Islet of Langerhans (tissue), 1 donor: Measurements from ENCODE around the gene FGF10.

ENCODE experiments used
- FAIRE-seq: peaks from one replicate; lab custom pipeline; 2011; peaks lifted over from hg19 to GRCh38; lab: Jason Lieb, UNC

Gene FGF10

GRCh38 chr5:44389090-44389822 is at the start of gene FGF10:
Gene FGF10, minus strand, starts transcription at chr5:44389420. Its CDS starts 738 bp downstream, at chr5:44388682.
- FAIRE-seq, result no peak

GRCh38 chr5:44426944-44427343 is 37.7 kb upstream of the FGF10 start:
- FAIRE-seq, result no peak

- FAIRE-seq, result no peak
Observed at GRCh38 chr5:44412286-44412685, 23.1 kb upstream of the FGF10 start.

GRCh38 chr5:44402084-44402483 is 12.9 kb upstream of the FGF10 start:
- FAIRE-seq, result no peak

DNA sequence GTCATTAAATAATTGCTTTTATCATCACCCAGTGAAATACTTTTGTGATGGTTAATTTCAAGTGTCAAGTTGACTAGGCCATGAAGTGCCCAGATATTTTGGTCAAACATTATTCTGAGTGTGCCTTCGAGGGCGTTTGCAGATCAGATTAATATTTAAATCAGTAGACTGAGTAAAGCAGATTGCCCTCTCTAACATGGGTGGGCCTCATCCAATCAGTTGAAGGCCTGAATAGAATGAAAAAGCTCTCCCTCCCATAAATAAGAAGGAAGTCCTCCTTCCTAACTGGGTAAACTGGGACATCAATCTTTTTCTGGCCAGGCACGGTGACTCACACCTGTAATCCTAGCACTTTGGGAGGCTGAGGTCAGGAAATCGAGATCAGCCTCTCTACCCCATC is 12.4 kb upstream of the FGF10 start:
- no peak for FAIRE-seq

DNA sequence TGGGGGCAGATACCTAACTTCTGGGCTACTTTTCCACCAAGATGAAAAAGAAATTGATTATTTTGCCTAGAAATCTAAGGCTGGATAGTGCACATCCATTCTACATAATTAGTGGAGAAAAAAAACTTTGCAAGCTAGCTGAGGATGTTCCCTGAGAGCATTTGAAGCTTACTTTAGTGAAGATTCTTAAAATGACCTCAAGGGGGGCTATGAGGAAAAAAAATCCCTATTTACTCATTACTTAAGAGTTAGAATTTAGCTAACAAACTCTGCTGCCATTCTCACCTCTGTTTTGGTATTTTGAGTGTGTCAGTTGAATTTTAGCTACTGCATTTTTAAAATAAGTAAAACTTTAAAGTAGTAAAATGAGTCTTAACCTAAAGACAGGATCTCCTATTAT is 9.2 kb upstream of the FGF10 start:
- FAIRE-seq, result no peak

DNA sequence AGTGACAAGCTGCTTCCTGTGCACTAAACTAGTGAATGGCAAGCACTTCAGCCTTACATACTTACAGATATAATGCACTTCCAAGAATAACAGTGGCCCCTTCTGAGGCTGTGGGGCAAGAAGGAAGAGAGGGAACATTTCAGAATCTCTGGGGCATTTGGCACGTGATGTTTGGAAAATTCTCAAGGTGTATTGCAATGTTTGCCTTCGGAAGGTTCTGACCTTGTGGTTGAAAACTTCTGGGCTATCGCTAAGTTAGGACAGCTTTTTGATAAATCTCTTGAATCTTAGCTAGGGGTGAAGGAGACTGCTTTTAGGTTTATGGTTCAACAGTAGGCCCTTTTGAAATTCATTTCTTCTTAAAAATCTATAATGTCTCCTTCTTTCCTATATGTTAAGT is 7.1 kb upstream of the FGF10 start:
- no peak for FAIRE-seq

GRCh38 chr5:44390351-44390750 is 1.1 kb upstream of the FGF10 start:
- FAIRE-seq, result no peak

GRCh38 chr5:44389823-44390143 is 563 bp upstream of the FGF10 start:
- no peak for FAIRE-seq

DNA sequence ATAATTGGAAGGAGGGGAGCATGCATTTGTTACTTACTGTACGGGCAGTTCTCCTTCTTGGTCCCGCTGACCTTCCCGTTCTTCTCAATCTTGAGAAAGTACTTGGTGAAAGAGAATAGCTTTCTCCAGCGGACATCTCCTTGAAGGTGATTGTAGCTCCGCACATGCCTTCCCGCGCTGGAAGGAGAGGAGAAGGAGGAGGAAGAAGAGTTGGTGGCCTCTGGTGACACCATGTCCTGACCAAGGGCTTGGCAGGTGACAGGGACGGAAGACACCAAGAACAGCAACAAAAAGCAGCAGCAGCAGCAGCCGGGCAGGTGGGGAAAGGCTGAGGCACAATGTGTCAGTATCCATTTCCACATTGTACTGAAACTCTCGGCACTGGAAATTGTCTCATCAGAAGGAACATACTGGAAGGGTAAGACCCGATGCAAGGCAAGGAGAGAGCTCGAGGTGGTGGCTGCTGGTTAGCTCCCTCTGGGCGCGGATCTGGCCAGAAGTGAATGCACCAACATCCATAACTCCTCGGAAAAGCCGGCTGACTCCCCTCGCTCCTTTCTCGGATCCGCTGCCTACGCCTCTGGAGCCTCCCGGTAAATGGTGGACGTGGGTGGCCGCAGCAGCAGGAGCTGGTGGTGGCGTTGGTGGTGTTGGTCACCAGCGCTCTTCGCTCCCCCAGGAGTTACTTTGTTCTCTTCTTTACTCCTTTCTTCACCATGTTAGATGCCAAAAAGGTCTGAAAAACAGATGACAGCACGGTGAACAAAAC is 715 bp downstream of the FGF10 start:
- FAIRE-seq, result no peak

GRCh38 chr5:44387921-44388320 is 1.3 kb downstream of the FGF10 start:
- FAIRE-seq, result no peak

GRCh38 chr5:44387406-44387805 is 1.8 kb downstream of the FGF10 start:
- no peak for FAIRE-seq

GRCh38 chr5:44385291-44385900 is 3.8 kb downstream of the FGF10 start:
- FAIRE-seq, result no peak

DNA sequence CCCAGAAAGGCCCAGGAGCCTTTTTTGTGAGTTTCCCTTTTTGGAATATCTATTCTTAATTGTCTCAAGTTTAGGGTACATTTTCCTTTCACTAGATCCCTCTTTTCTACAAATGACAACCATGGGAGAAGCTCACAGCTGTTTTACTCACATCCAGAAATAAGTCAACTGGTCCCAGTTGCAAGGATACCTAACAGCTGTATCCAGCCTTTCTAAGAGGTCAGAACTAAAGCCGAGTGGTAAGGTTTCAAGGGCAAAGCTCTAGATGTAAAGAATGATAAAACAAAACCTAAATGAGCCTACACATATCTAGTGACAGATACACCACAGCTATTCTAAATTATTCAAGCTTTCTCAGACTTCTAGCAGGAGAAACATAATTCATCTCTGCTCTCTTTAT is 4.4 kb downstream of the FGF10 start:
- FAIRE-seq, result no peak

GRCh38 chr5:44382894-44383293 is 6.3 kb downstream of the FGF10 start:
- no peak for FAIRE-seq

DNA sequence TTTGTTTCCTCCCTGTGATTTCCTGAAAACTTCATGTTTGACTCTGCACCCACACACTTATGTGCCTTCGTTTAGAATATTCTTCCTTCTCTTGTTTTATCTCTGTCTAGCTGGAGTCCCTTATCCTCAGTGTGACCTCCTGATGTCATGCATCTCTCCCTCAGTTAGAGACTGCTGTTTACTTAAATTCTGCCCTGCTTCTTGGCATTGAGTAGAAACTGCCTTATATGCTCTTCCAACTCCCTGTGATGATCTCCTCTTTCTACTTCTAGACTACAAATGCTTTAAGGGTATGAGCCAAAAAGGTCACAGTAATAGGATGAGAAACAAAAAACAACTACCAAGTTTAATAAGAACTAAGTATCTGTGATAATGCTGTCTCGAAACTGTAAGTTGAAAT is 12.2 kb downstream of the FGF10 start:
- FAIRE-seq, result no peak

- no peak for FAIRE-seq
Observed at GRCh38 chr5:44372028-44372427, 17.2 kb downstream of the FGF10 start.

- FAIRE-seq, result no peak
Observed at GRCh38 chr5:44367203-44367602, 22.0 kb downstream of the FGF10 start.

DNA sequence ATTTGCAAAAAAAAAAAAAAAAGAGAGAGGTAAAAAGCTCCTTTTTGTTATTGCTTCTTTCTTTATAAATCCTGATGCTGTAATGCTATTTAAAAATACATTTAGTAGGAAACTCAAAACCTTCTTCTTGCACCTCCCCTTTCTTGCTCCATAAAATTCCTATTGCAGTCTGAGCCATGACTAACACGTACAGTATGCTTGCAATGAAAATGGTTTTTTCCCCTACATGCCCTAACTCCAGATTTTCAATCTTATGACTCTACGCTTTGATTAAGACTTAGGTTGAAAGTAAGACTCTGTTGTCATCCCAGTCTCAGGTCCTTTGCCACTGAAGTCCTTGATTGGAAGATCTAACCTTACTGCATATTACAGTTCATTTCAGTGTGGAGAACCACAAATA is 23.9 kb downstream of the FGF10 start:
- no peak for FAIRE-seq

DNA sequence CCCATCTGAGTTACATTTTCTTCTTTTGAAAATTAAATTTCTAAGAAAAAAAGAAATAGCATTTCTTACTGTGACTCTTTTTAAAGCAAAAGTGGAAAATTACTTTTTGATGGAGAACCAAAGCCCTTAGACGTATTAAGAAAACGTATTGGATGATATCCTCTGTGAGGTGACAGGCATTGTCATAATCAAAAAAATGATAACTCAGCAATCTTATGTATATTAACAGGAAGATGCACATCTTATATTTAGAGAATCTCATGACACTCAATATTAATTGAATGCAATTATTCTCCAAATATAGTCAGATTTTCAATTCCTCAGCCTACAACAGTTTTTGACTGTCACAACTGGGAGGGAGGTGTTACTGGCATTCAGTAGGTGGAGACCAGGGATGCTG is 25.1 kb downstream of the FGF10 start:
- no peak for FAIRE-seq

DNA sequence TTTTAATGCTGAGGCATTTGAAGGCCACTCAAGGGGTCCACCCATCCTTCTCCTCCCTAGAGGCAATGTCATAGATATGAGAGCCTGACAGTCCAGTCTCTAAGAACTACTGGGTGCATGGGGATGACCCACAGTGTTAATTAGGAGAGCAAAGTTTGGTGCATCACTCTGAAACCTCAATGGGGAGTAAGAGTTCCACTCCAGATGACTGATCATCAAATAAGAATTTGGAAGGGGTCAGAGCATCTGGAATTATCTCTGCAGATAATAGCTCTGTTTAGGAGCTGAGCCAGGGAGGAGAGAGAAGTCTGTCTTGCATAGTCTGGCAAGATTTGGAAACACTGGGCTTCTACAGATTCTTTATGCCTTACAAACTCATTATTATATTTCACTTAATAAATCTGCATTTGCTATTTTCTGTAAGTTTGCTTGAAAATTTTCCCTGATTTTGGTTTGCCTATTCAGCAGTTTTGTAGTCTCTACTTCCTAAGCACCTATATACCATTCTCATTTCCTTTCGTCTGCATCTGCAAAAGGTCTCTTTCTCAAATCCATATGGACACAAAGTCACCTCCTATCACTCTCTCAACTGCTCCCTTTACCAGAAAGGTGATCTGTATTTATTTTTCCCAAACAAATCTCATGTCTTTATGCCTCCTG is 27.7 kb downstream of the FGF10 start:
- FAIRE-seq, result no peak

- FAIRE-seq, result no peak
Observed at GRCh38 chr5:44360919-44361318, 28.3 kb downstream of the FGF10 start.

DNA sequence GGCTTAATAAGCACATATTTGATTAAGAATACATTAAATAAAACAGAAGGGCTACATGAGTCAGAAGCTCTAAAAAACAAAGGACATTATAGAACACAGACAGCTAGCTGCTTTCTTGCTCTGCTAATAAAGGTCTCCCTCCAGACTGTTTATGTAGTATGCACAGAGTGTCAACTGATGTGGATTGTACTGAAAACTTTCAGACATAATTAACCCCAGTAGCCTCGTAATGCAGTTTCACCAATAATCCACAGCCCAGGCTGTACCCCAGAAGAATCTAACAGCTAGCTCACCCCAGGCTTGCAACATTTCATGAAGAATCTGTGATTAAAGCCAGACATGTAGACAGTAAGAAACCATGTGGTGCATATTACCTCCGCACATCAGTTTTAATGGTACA is 30.8 kb downstream of the FGF10 start:
- no peak for FAIRE-seq
